GM23338 (cell line): ENCODE results near the gene CRX.
"Not testable (repeated sequence)": the region's sequence is repeated elsewhere in the genome, so short reads cannot be mapped to it uniquely, and the experiment has no call there.

ENCODE experiments used
- CREB1 ChIP-seq: fragments of 250-450 bp; sonication (Bioruptor Pico); IDR thresholded peaks from 2 replicates; pipeline ENCODE4 v1.5.0; 2020; ENCODE audit warnings: low read depth, mild to moderate bottlenecking, moderate library complexity
- CTCF ChIP-seq, 2 experiments: fragments of 200-600 bp in 1 of 2; sonication (generic) in 1 of 2; conservative IDR thresholded peaks; 2 replicates each; pipeline versions ENCODE4 v1.5.1 to v1.6.1; 2016 to 2017; ENCODE audit warnings: antibody characterized with exemption in 2 of 2, low read depth in 2 of 2, mild to moderate bottlenecking in 2 of 2, moderate library complexity in 1 of 2
- ETS1 ChIP-seq: IDR thresholded peaks from 2 replicates; pipeline ENCODE4 v1.6.1; 2016; ENCODE audit warnings: antibody characterized with exemption
- EZH2 ChIP-seq: fragments of 200-600 bp; sonication (generic); IDR thresholded peaks from one replicate; pipeline ENCODE4 v1.8.0; 2017; ENCODE audit warnings: antibody characterized with exemption, mild to moderate bottlenecking, low read depth; ENCODE audit not compliant: unreplicated experiment
- EZH2phosphoT487 ChIP-seq: fragments of 200-600 bp; sonication (generic); IDR thresholded peaks from one replicate; pipeline ENCODE4 v1.8.1; 2018; ENCODE audit warnings: antibody characterized with exemption; ENCODE audit not compliant: unreplicated experiment
- JUNB ChIP-seq: IDR thresholded peaks from one replicate; pipeline ENCODE4 v1.6.1; 2016; ENCODE audit warnings: antibody characterized with exemption; ENCODE audit not compliant: unreplicated experiment
- NANOG ChIP-seq: IDR thresholded peaks from 2 replicates; pipeline ENCODE4 v1.6.1; 2016; ENCODE audit warnings: antibody characterized with exemption, borderline replicate concordance
- POLR2AphosphoS5 ChIP-seq: IDR thresholded peaks from 2 replicates; pipeline ENCODE4 v1.6.1; 2016; ENCODE audit warnings: antibody characterized with exemption, low read depth
- STAT1 ChIP-seq: IDR thresholded peaks from one replicate; pipeline ENCODE4 v1.6.1; 2016; ENCODE audit warnings: antibody characterized with exemption; ENCODE audit not compliant: unreplicated experiment
- ZNF114 ChIP-seq: fragments of 250-450 bp; sonication (Bioruptor Pico); IDR thresholded peaks from 2 replicates; pipeline ENCODE4 v1.5.0; 2020; ENCODE audit warnings: mild to moderate bottlenecking, moderate library complexity
- ZNF331 ChIP-seq: fragments of 250-450 bp; sonication (Bioruptor Pico); IDR thresholded peaks from 2 replicates; pipeline ENCODE4 v1.5.0; 2020; ENCODE audit warnings: low read depth, mild to moderate bottlenecking, moderate library complexity
- TF ChIP-seq, protein P1 (sequence below): IDR thresholded peaks from one replicate; pipeline ENCODE4 v1.6.1; 2018; ENCODE audit warnings: antibody characterized with exemption; ENCODE audit not compliant: unreplicated experiment
- TF ChIP-seq, protein P2 (sequence below): fragments of 250-450 bp; sonication (Bioruptor Pico); IDR thresholded peaks from 2 replicates; pipeline ENCODE4 v1.5.0; 2020; ENCODE audit warnings: mild to moderate bottlenecking, moderate library complexity

DNA sequence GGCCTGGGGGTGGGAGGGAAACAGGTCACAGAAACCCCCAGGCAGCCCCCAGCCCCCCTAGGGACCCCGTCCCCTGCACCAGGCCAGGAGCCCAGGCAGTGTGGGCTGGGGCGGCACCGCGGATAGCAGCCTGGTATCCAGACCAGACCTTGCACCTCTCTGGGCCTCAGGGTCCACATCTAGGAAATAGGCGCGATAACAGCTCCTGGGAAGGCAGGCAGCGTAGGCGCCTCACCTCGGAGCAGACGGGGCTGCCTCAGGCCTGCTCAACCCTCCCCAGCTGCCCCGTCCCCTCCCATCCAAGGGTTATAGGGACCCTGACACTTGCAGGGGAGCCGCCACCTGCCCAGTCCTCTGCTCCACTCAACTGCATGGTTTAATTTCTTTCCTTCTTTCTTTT lies 18.1 kb upstream of the CRX start:
- TF ChIP-seq CTCF (conservative IDR thresholded peaks at IDR 0.05; ENCODE audit: low read depth in 2 of 2); ZNF331 (CRISPR knock-in tag); EZH2; POLR2AphosphoS5; EZH2phosphoT487; CREB1 (CRISPR knock-in tag); ETS1; STAT1; JUNB; ZNF114 (CRISPR knock-in tag); NANOG: not testable (repeated sequence)
- TF ChIP-seq, protein P1, sequence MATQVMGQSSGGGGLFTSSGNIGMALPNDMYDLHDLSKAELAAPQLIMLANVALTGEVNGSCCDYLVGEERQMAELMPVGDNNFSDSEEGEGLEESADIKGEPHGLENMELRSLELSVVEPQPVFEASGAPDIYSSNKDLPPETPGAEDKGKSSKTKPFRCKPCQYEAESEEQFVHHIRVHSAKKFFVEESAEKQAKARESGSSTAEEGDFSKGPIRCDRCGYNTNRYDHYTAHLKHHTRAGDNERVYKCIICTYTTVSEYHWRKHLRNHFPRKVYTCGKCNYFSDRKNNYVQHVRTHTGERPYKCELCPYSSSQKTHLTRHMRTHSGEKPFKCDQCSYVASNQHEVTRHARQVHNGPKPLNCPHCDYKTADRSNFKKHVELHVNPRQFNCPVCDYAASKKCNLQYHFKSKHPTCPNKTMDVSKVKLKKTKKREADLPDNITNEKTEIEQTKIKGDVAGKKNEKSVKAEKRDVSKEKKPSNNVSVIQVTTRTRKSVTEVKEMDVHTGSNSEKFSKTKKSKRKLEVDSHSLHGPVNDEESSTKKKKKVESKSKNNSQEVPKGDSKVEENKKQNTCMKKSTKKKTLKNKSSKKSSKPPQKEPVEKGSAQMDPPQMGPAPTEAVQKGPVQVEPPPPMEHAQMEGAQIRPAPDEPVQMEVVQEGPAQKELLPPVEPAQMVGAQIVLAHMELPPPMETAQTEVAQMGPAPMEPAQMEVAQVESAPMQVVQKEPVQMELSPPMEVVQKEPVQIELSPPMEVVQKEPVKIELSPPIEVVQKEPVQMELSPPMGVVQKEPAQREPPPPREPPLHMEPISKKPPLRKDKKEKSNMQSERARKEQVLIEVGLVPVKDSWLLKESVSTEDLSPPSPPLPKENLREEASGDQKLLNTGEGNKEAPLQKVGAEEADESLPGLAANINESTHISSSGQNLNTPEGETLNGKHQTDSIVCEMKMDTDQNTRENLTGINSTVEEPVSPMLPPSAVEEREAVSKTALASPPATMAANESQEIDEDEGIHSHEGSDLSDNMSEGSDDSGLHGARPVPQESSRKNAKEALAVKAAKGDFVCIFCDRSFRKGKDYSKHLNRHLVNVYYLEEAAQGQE = not testable (repeated sequence)
- TF ChIP-seq, protein P2, sequence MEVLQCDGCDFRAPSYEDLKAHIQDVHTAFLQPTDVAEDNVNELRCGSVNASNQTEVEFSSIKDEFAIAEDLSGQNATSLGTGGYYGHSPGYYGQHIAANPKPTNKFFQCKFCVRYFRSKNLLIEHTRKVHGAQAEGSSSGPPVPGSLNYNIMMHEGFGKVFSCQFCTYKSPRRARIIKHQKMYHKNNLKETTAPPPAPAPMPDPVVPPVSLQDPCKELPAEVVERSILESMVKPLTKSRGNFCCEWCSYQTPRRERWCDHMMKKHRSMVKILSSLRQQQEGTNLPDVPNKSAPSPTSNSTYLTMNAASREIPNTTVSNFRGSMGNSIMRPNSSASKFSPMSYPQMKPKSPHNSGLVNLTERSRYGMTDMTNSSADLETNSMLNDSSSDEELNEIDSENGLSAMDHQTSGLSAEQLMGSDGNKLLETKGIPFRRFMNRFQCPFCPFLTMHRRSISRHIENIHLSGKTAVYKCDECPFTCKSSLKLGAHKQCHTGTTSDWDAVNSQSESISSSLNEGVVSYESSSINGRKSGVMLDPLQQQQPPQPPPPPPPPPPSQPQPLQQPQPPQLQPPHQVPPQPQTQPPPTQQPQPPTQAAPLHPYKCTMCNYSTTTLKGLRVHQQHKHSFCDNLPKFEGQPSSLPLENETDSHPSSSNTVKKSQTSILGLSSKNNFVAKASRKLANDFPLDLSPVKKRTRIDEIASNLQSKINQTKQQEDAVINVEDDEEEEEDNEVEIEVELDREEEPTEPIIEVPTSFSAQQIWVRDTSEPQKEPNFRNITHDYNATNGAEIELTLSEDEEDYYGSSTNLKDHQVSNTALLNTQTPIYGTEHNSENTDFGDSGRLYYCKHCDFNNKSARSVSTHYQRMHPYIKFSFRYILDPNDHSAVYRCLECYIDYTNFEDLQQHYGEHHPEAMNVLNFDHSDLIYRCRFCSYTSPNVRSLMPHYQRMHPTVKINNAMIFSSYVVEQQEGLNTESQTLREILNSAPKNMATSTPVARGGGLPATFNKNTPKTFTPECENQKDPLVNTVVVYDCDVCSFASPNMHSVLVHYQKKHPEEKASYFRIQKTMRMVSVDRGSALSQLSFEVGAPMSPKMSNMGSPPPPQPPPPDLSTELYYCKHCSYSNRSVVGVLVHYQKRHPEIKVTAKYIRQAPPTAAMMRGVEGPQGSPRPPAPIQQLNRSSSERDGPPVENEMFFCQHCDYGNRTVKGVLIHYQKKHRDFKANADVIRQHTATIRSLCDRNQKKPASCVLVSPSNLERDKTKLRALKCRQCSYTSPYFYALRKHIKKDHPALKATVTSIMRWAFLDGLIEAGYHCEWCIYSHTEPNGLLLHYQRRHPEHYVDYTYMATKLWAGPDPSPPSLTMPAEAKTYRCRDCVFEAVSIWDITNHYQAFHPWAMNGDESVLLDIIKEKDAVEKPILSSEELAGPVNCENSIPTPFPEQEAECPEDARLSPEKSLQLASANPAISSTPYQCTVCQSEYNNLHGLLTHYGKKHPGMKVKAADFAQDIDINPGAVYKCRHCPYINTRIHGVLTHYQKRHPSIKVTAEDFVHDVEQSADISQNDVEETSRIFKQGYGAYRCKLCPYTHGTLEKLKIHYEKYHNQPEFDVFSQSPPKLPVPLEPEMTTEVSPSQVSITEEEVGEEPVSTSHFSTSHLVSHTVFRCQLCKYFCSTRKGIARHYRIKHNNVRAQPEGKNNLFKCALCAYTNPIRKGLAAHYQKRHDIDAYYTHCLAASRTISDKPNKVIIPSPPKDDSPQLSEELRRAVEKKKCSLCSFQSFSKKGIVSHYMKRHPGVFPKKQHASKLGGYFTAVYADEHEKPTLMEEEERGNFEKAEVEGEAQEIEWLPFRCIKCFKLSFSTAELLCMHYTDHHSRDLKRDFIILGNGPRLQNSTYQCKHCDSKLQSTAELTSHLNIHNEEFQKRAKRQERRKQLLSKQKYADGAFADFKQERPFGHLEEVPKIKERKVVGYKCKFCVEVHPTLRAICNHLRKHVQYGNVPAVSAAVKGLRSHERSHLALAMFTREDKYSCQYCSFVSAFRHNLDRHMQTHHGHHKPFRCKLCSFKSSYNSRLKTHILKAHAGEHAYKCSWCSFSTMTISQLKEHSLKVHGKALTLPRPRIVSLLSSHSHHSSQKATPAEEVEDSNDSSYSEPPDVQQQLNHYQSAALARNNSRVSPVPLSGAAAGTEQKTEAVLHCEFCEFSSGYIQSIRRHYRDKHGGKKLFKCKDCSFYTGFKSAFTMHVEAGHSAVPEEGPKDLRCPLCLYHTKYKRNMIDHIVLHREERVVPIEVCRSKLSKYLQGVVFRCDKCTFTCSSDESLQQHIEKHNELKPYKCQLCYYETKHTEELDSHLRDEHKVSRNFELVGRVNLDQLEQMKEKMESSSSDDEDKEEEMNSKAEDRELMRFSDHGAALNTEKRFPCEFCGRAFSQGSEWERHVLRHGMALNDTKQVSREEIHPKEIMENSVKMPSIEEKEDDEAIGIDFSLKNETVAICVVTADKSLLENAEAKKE (CRISPR knock-in tag) = not testable (repeated sequence)
